K562 (cell line): Measurements from ENCODE around the gene YOD1. TPM values are rescaled to one million over a fixed set of nuclear protein-coding genes. Genes with fewer than 3 reads are reported as not detected.

Source experiments
- ATAC-seq: fragments of 200-7000 bp; cut with Tn5 transposase; 3 replicates; pipeline ENCODE4 v1.9.1; 2020; ENCODE audit warnings: moderate library complexity
- BruUV-seq: library from RNA; stranded (reverse); fragments of 400-500 nt; replicated peaks from 2 replicates; lab custom pipeline; 2021; lab: Mats Ljungman, UMichigan
- CTCF ChIA-PET: fragments of 300-600 bp; formaldehyde crosslinking; extraction: SDS; loops from one replicate; lab custom pipeline; 2021; ENCODE audit warnings: low intra/inter-chr PET ratio; lab: Yijun Ruan, JAX
- POLR2A ChIA-PET: fragments of 300-600, 350-650 bp; sonication (Branson Sonifier 250); formaldehyde crosslinking; extraction: SDS; loops from one replicate; lab custom pipeline; 2021; ENCODE audit warnings: antibody characterized with exemption, inconsistent platforms; lab: Yijun Ruan, JAX
- DNase-seq, 4 experiments: peaks; one replicate each; pipeline versions ENCODE4 v3.0.0 to v3.0.0-alpha.2; 2011 to 2018; ENCODE audit warnings: low spot score in 3 of 4, mixed read lengths in 3 of 4; ENCODE audit errors: extremely low read depth in 1 of 4
- FAIRE-seq: peaks from 2 replicates; lab custom pipeline; 2011; peaks lifted over from hg19 to GRCh38; lab: Jason Lieb, UNC
- H2AFZ ChIP-seq: 2 replicates; pipeline ENCODE4 v1.6.0; 2011; ENCODE audit warnings: low read depth, low read length, control low read depth, inconsistent platforms
- H3K27ac ChIP-seq: fragments of 200-600 bp; 3 replicates; pipeline ENCODE4 v1.8.0; 2011; ENCODE audit warnings: low read depth, mild to moderate bottlenecking, control low read depth, inconsistent platforms, low read length, moderate library complexity, mixed read lengths; ENCODE audit errors: extremely low read depth
- H3K27me3 ChIP-seq, 2 experiments: fragments of 300-600 bp in 1 of 2; 2 replicates in 1 of 2; 3 replicates in 1 of 2; pipeline versions ENCODE4 v1.6.0 to v1.8.0; 2011; ENCODE audit warnings: inconsistent platforms in 2 of 2, low read length in 2 of 2, mild to moderate bottlenecking in 1 of 2, mixed read lengths in 1 of 2, moderate library complexity in 1 of 2; ENCODE audit not compliant: control insufficient read depth in 2 of 2, insufficient read depth in 2 of 2
- H3K36me3 ChIP-seq: fragments of 300-600 bp; 3 replicates; pipeline ENCODE4 v1.8.0; 2011; ENCODE audit warnings: mild to moderate bottlenecking, low read length, inconsistent platforms; ENCODE audit not compliant: control insufficient read depth, insufficient read depth
- H3K4me1 ChIP-seq, 2 experiments: fragments of 200-600 bp in 1 of 2; replicated peaks in 1 of 2; 2 replicates in 1 of 2; 3 replicates in 1 of 2; pipeline versions ENCODE4 v1.5.1 to v1.8.0; 2011; ENCODE audit warnings: inconsistent platforms in 2 of 2, low read length in 2 of 2, mild to moderate bottlenecking in 1 of 2, mixed read lengths in 1 of 2, moderate library complexity in 1 of 2; ENCODE audit not compliant: control insufficient read depth in 2 of 2, insufficient read depth in 2 of 2
- H3K4me2 ChIP-seq: 2 replicates; pipeline ENCODE4 v1.6.1; 2011; ENCODE audit warnings: low read length, control low read depth, inconsistent platforms, mixed read lengths; ENCODE audit not compliant: insufficient read depth
- H3K4me3 ChIP-seq: fragments of 200-600 bp; sonication (generic), shearing (Covaris generic); 2 replicates; pipeline ENCODE4 v1.5.1; 2016; ENCODE audit warnings: control low read depth, inconsistent platforms
- H3K79me2 ChIP-seq: fragments of 200-600 bp; 3 replicates; pipeline ENCODE4 v1.8.0; 2011; ENCODE audit warnings: low read length, inconsistent platforms; ENCODE audit not compliant: control insufficient read depth, insufficient read depth
- H3K9ac ChIP-seq, 2 experiments: 2 replicates each; pipeline versions ENCODE4 v1.6.0 to v1.6.1; 2011; ENCODE audit warnings: low read depth in 2 of 2, low read length in 2 of 2, control low read depth in 1 of 2, inconsistent platforms in 1 of 2, mild to moderate bottlenecking in 1 of 2, mixed read lengths in 1 of 2; ENCODE audit not compliant: insufficient read depth in 1 of 2
- H3K9me1 ChIP-seq: one replicate; pipeline ENCODE4 v1.6.0; 2011; ENCODE audit warnings: inconsistent platforms, mild to moderate bottlenecking, low read length, moderate library complexity; ENCODE audit not compliant: control insufficient read depth, insufficient read depth
- H3K9me3 ChIP-seq: replicated peaks from 2 replicates; pipeline ENCODE4 v1.5.1; 2011; ENCODE audit warnings: low read depth, low read length, inconsistent platforms; ENCODE audit not compliant: control insufficient read depth, insufficient read depth
- H4K20me1 ChIP-seq: replicated peaks from 2 replicates; pipeline ENCODE4 v1.6.1; 2011; ENCODE audit warnings: low read length, inconsistent platforms, mixed read lengths; ENCODE audit not compliant: control insufficient read depth, insufficient read depth
- ARID1B ChIP-seq: fragments of 450-650 bp; IDR thresholded peaks from 2 replicates; pipeline ENCODE4 v1.6.1; 2016; ENCODE audit warnings: antibody characterized with exemption, mild to moderate bottlenecking, inconsistent platforms
- E2F6 ChIP-seq, 2 experiments: IDR thresholded peaks; 2 replicates each; pipeline ENCODE4 v1.6.1; 2011; ENCODE audit warnings: borderline replicate concordance in 1 of 2, control low read depth in 1 of 2, low read depth in 1 of 2, low read length in 1 of 2, mild to moderate bottlenecking in 1 of 2, mixed read lengths in 1 of 2, moderate library complexity in 1 of 2; ENCODE audit not compliant: insufficient read depth in 1 of 2, insufficient read length in 1 of 2, poor library complexity in 1 of 2, severe bottlenecking in 1 of 2; ENCODE audit errors: extremely low read depth in 1 of 2
- EGR1 ChIP-seq: fragments of 450-650 bp; conservative IDR thresholded peaks from 2 replicates; pipeline ENCODE4 v1.6.1; 2017; ENCODE audit warnings: mild to moderate bottlenecking
- FOXJ3 ChIP-seq: sonication (generic); formaldehyde crosslinking; IDR thresholded peaks from 2 replicates; pipeline ENCODE4 v1.4.0; 2020; ENCODE audit warnings: mild to moderate bottlenecking, missing genetic modification reagents
- NFE2L1 ChIP-seq: fragments of 450-650 bp; IDR thresholded peaks from 2 replicates; pipeline ENCODE4 v1.6.1; 2016; ENCODE audit warnings: missing genetic modification characterization, low read depth, mild to moderate bottlenecking, missing compliant biosample characterization, moderate library complexity, borderline replicate concordance
- NFIC ChIP-seq: fragments of 450-650 bp; IDR thresholded peaks from 2 replicates; pipeline ENCODE4 v1.6.1; 2017; ENCODE audit warnings: mild to moderate bottlenecking, inconsistent platforms
- RB1 ChIP-seq: fragments of 450-650 bp; IDR thresholded peaks from 2 replicates; pipeline ENCODE4 v1.6.1; 2017; ENCODE audit warnings: low read depth, mild to moderate bottlenecking
- SOX6 ChIP-seq: fragments of 450-650 bp; IDR thresholded peaks from 2 replicates; pipeline ENCODE4 v1.6.1; 2014; ENCODE audit warnings: mild to moderate bottlenecking
- ZBTB34 ChIP-seq: fragments of 250-450 bp; sonication (Bioruptor Pico); IDR thresholded peaks from 2 replicates; pipeline ENCODE4 v1.8.0; 2021; ENCODE audit warnings: mild to moderate bottlenecking, moderate library complexity
- ZFP36 ChIP-seq: fragments of 150-350 bp; IDR thresholded peaks from 2 replicates; pipeline ENCODE4 v1.6.1; 2018; ENCODE audit warnings: low read length, low read depth; ENCODE audit not compliant: partially characterized antibody
- WGBS: fragments of 100-300 bp; shearing (Covaris generic); methylation state at CpG from one replicate; pipeline ENCODE4 v1.1.6; 2016; ENCODE audit warnings: low coverage, mixed read lengths; ENCODE audit not compliant: insufficient coverage; ENCODE audit errors: missing lambda C conversion rate; 5-methylcytosine and 5-hydroxymethylcytosine counted together
- in situ Hi-C: fragments of 300-500 bp; cut with MboI; formaldehyde crosslinking; loops from 4 replicates; pipeline ENCODE4 v1.15.0; 2018; ENCODE audit warnings: inconsistent platforms, mixed read lengths
- intact Hi-C: fragments of 100-400 bp; cut with micrococcal nuclease; formaldehyde crosslinking; loops from 2 replicates; pipeline ENCODE4 v1.14.2; 2022
- polyA plus RNA-seq, 8 experiments: library from polyadenylated mRNA; depleted of rRNA in 4 of 8; stranded (reverse) in 5 of 8; unstranded in 3 of 8; fragments of >200 nt; fragmentation: Nextera tagmentation in 2 of 8; fragmentation: Illumina TruSeq in 1 of 8; extraction: Ambion mirVana in 2 of 8; extraction: Trizol in 1 of 8; gene quantifications; 2 replicates each; pipeline versions ENCODE4 v1.2.1 to v1.2.3, GENCODE V29; 2011 to 2014; ENCODE audit warnings: inconsistent platforms in 1 of 8, missing spikeins in 1 of 8
- total RNA-seq, 7 experiments: library from RNA; depleted of rRNA in 6 of 7; stranded (reverse); fragments of >200 nt in 6 of 7; fragmentation: Illumina TruSeq in 2 of 7; extraction: Trizol in 2 of 7; gene quantifications; 2 replicates each; pipeline versions ENCODE4 v1.2.1 to v1.2.3, GENCODE V29; 2011 to 2021; ENCODE audit warnings: low replicate concordance in 1 of 7

YOD1 gene
- total and polyA plus RNA-seq, 9 of the 15 experiments (the other 6 are each of a cell fraction or from before 2014, with no cell fraction given), result 18.2 to 78.1 (median 46.9) TPM

DNA sequence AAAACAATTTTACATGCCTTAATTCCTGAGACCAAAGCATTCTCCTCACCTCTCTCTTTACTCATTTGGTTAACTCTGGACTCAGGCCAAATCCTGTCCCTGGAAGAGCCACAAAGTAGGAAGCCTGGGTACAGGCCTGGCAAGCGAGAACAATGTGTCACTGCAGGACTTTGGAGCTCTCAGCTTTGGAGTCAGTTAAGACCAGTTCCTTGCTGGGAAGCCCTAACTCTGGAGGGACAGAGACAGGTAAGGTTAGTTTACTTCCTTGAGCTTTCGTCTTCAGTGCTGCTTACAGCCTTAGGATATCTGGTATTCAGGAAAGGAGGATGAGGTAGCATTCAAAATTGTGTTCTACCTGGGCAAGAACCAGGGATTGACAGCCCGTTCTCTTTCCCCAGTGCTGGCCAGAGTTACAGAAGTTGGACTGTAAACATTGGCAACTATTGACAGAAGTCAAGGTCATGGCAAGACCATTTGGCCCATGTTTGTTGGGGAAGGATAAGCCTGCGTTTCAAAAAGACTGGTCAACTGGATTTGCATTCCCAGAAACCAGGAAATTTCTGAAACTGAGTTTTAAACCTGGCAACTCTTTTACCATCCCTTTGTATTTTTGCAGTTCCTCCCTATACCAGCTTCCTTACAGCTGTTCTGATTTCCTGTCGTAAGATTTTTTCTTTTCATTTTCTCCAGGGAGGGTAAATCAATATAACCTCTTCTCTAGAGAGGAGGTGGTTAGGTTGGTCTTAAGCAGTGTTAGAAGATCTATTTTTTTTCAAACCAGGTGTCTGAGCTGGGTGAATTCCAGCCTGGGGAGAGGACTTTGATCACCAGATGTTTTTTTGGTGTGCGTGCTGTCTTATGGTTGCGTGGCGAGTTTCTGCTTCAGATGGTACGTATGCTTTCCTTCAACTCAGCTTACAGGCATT, 38.0 kb upstream of the YOD1 start, which contains the start of gene C4BPB:
TSS of gene C4BPB (plus strand) at position 160 of the 926 bp plus-strand sequence. CDS start at position 832, 672 bp downstream.
- H3K4me3 ChIP-seq, result no peak within 1 kb of the TSS
- in situ Hi-C loops, result loop anchor here (5.0 kb wide), 1 partner anchor 318 kb away; no protein-coding TSS in a partner anchor
- no peak within 1 kb of the TSS for H3K4me2 ChIP-seq
- intact Hi-C loops, result no loop called here
- CTCF ChIA-PET, result interaction anchor here (0.6 kb wide), 1 partner anchor 363 kb away, joined by 3 read pairs; no protein-coding TSS in a partner anchor
- no peak within 1 kb of the TSS for H3K27ac ChIP-seq
- H3K9me1 ChIP-seq, result no peaks in the 10 kb centered on the region
- H3K4me1 ChIP-seq, result peaks cover 0 to 13% of the 10 kb centered on the region in 2 experiments; a peak in 4 of 5 replicates
- no peaks in the 10 kb centered on the region for H3K9me3 ChIP-seq
- BruUV-seq, result no TSS peak
- POLR2A ChIA-PET, result no interaction called here
- no peaks in the 10 kb centered on the region for H3K27me3 ChIP-seq
- H4K20me1 ChIP-seq, result no peaks in the 10 kb centered on the region
- H3K36me3 ChIP-seq, result no peaks in the 10 kb centered on the region
- no peak within 1 kb of the TSS for H3K9ac ChIP-seq
- H3K79me2 ChIP-seq, result no peaks in the 10 kb centered on the region
- ATAC-seq, result no peak
- DNase-seq, result no peak
- 70% methylated on average over 9 of the region's 9 CpGs for WGBS
- peak within 1 kb of the TSS; percentile 54 for H2AFZ ChIP-seq
- no peak for FAIRE-seq
- TF ChIP-seq NFIC, result peak; percentile 54
- TF ChIP-seq NFE2L1 (tag), result no peak

- WGBS, result 53% methylated on average over 2 of the region's 2 CpGs
- H3K4me3 ChIP-seq, result no peak overlapping the region
- no peaks in the 10 kb centered on the region for H3K79me2 ChIP-seq
- FAIRE-seq (no peak), DNase-seq (no peak), ATAC-seq (no peak)
- in situ Hi-C loops, result loop anchor here (5.0 kb wide), 1 partner anchor 319 kb away; no protein-coding TSS in a partner anchor
- H3K9me3 ChIP-seq, result no peaks in the 10 kb centered on the region
- BruUV-seq, result no TSS peak
- no peak overlapping the region for H2AFZ ChIP-seq
- ChIA-PET POLR2A (no interaction called here), CTCF (interaction anchor here (0.6 kb wide), 1 partner anchor 362 kb away, joined by 3 read pairs; no protein-coding TSS in a partner anchor)
- no peak overlapping the region for H3K9ac ChIP-seq
- no peaks in the 10 kb centered on the region for H3K36me3 ChIP-seq
- no peak overlapping the region for H3K27ac ChIP-seq
- intact Hi-C loops, result no loop called here
- no peak overlapping the region for H3K4me2 ChIP-seq
- no peaks in the 10 kb centered on the region for H3K27me3 ChIP-seq
- H3K4me1 ChIP-seq, result peaks cover 0 to 13% of the 10 kb centered on the region in 2 experiments; a peak in 4 of 5 replicates
- H4K20me1 ChIP-seq, result no peaks in the 10 kb centered on the region
- no peaks in the 10 kb centered on the region for H3K9me1 ChIP-seq
- TF ChIP-seq SOX6, result no peak
- TF ChIP-seq FOXJ3 (CRISPR knock-in tag), result no peak
- TF ChIP-seq ARID1B, result no peak
- no peak for TF ChIP-seq EGR1
- TF ChIP-seq E2F6 (IDR thresholded peaks at IDR 0.05; ENCODE audit: borderline replicate concordance in 1 of 2, extremely low read depth in 1 of 2, insufficient read depth in 1 of 2, insufficient read length in 1 of 2, low read depth in 1 of 2, low read length in 1 of 2, poor library complexity in 1 of 2, severe bottlenecking in 1 of 2), result no peak
- TF ChIP-seq RB1, result no peak
- no peak for TF ChIP-seq ZBTB34 (CRISPR knock-in tag)
- no peak for TF ChIP-seq ZFP36
Measured at GRCh38 chr1:207088161-207088560, 37.2 kb upstream of the YOD1 start.
